Gastroesophageal sphincter (tissue), 4 donors: Measurements from ENCODE around the gene DUSP16. TPM values are rescaled to one million over a fixed set of nuclear protein-coding genes. Genes with fewer than 3 reads are reported as not detected.

Source experiments
- ATAC-seq: fragments of 150-250 bp; one replicate; pipeline ENCODE4 v1.9.1; 2016; ENCODE audit warnings: mild to moderate bottlenecking, moderate library complexity
- H3K27ac ChIP-seq, 4 donors: fragments of 200-600 bp; sonication (generic) in 3 of 4; 1 replicate in 3 of 4; 2 replicates in 1 of 4; pipeline ENCODE4 v1.5.1; 2016 to 2019
- H3K27me3 ChIP-seq: fragments of 200-600 bp; sonication (generic); one replicate; pipeline ENCODE4 v1.5.1; 2019
- H3K36me3 ChIP-seq, 2 donors: fragments of 200-600 bp; sonication (generic); one replicate each; pipeline ENCODE4 v1.5.1; 2019; ENCODE audit warnings: control low read depth in 1 of 2
- H3K4me1 ChIP-seq, 3 donors: fragments of 200-600 bp; sonication (generic); 1 replicate in 2 of 3; 2 replicates in 1 of 3; pipeline ENCODE4 v1.5.1; 2016 to 2019; ENCODE audit warnings: control low read depth in 2 of 3
- H3K4me3 ChIP-seq, 2 donors: fragments of 200-600 bp; sonication (generic); one replicate each; pipeline ENCODE4 v1.5.1; 2019; ENCODE audit warnings: mild to moderate bottlenecking in 1 of 2, moderate library complexity in 1 of 2
- H3K9me3 ChIP-seq, 3 donors: fragments of 200-600 bp; sonication (generic); one replicate each; pipeline ENCODE4 v1.5.1; 2017 to 2019; ENCODE audit warnings: control low read depth in 2 of 3
- CTCF ChIP-seq, 4 experiments: fragments of 200-600 bp in 2 of 4; fragments of 450-650 bp in 2 of 4; sonication (generic) in 1 of 4; IDR thresholded peaks; one replicate each; pipeline ENCODE4 v1.5.1; 2017 to 2019; ENCODE audit warnings: antibody characterized with exemption in 4 of 4, mild to moderate bottlenecking in 2 of 4, moderate library complexity in 2 of 4
- EP300 ChIP-seq: sonication (generic); formaldehyde crosslinking; IDR thresholded peaks from one replicate; pipeline ENCODE4 v1.6.1; 2017; ENCODE audit warnings: antibody characterized with exemption, mild to moderate bottlenecking
- POLR2A ChIP-seq, 2 donors: fragments of 450-650 bp; IDR thresholded peaks; one replicate each; pipeline ENCODE4 v1.6.1; 2017; ENCODE audit warnings: antibody characterized with exemption in 2 of 2, mild to moderate bottlenecking in 2 of 2, moderate library complexity in 1 of 2
- POLR2AphosphoS5 ChIP-seq: sonication (generic); formaldehyde crosslinking; IDR thresholded peaks from one replicate; pipeline ENCODE4 v1.6.1; 2017; ENCODE audit warnings: antibody characterized with exemption
- WGBS, 2 donors: methylation state at CpG; one replicate each; pipeline ENCODE4 v1.1.5; 2018; ENCODE audit warnings: low coverage in 1 of 2; 5-methylcytosine and 5-hydroxymethylcytosine counted together
- total RNA-seq, 4 donors: library from RNA; depleted of rRNA; stranded (reverse); fragments of >200 nt; gene quantifications; one replicate each; pipeline ENCODE4 v1.1.0, GENCODE V29; 2016

The DUSP16 gene
- total RNA-seq, 4 donors from 2014 or later = 14.7 to 20.1 (median 17.1) TPM

GRCh38 chr12:12465522-12465921 is 97.1 kb downstream of the DUSP16 start:
- Histone ChIP-seq H3K36me3 (peaks cover 0 to 32% of the 10 kb centered on the region in 2 donors), H3K4me3 (no peak overlapping the region), H3K9me3 (no peaks in the 10 kb centered on the region), H3K27me3 (no peaks in the 10 kb centered on the region), H3K27ac (no peak overlapping the region), H3K4me1 (peaks cover 0 to 11% (median 0%) of the 10 kb centered on the region in 3 donors)
- TF ChIP-seq CTCF (IDR thresholded peaks at IDR 0.05) (no peak), EP300 (no peak), POLR2A (IDR thresholded peaks at IDR 0.05) (no peak), POLR2AphosphoS5 (no peak)
- 96% methylated on average over 7 of the region's 20 CpGs; no CpG with 5 or more reads in 1 of the 2 donors for WGBS, 2 donors
- no peak for ATAC-seq

- H3K27ac ChIP-seq = no peak overlapping the region
- H3K27me3 ChIP-seq = no peaks in the 10 kb centered on the region
- no peak for ATAC-seq
- TF ChIP-seq POLR2AphosphoS5 (no peak), POLR2A (IDR thresholded peaks at IDR 0.05) (no peak), EP300 (no peak), CTCF (IDR thresholded peaks at IDR 0.05) (no peak)
- no peaks in the 10 kb centered on the region for H3K9me3 ChIP-seq
- peaks cover 0 to 21% of the 10 kb centered on the region in 2 donors for H3K36me3 ChIP-seq
- no peak overlapping the region for H3K4me3 ChIP-seq
- WGBS, 2 donors = 70 to 83% methylated on average over 2 to 5 of the region's 5 CpGs
- H3K4me1 ChIP-seq = peaks cover 0 to 15% (median 0%) of the 10 kb centered on the region in 3 donors
Observed at GRCh38 chr12:12461923-12462315, 100.7 kb downstream of the DUSP16 start.

DNA sequence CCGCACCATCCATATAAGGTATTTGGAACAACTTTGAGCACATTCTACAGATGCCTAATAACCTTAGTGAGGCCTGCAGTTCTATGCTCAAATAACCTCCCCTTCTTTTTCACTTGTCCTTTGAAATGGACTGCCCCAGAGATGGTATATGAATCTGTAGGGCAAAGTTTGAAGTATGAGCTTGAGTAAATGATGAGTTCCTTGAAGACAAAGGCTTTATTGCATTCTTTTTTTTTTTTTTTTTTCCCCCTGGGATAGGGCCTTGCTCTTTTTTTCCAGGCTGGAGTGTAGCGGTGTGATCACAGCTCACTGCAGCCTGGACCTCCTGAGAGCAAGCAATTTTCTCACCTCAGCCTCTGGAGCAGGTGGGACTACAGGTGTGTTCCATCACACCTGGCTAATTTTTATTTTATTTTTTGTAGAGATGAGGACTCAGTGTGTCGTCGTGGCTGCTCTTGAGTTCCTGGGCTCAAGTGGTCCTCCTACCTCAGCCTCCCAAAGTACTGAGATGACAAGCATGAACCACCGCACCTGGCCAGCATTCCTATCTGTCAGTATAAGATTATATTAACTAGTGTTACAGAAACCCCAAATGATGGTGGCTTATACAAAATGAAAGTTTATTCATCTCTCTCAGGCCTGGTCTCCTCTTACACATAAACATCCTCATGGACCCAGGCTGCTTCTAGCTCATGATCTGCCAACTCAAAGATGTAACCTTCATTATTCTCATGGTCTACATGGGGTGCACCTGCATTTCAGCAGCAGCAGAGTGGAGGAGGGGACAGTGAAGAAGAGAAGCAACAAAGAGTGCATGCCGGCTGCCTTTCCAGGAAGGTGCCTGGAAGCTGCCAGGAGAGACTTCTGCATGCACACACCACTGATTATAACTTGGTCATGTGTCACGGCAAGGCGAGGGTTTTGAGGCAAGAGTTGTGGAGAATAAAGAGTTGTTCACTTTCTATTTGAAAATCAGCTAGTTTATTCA is 101.4 kb downstream of the DUSP16 start:
- WGBS, 2 donors = 70 to 83% methylated on average over 7 of the region's 8 CpGs
- ATAC-seq = no peak
- Histone ChIP-seq H3K9me3 (no peaks in the 10 kb centered on the region), H3K4me3 (no peak overlapping the region), H3K36me3 (peaks cover 0 to 15% of the 10 kb centered on the region in 2 donors), H3K27ac (no peak overlapping the region), H3K4me1 (peaks cover 0 to 15% (median 0%) of the 10 kb centered on the region in 3 donors), H3K27me3 (no peaks in the 10 kb centered on the region)
- TF ChIP-seq POLR2A (IDR thresholded peaks at IDR 0.05) = no peak
- TF ChIP-seq POLR2AphosphoS5 = no peak
- no peak for TF ChIP-seq CTCF (IDR thresholded peaks at IDR 0.05)
- no peak for TF ChIP-seq EP300

DNA sequence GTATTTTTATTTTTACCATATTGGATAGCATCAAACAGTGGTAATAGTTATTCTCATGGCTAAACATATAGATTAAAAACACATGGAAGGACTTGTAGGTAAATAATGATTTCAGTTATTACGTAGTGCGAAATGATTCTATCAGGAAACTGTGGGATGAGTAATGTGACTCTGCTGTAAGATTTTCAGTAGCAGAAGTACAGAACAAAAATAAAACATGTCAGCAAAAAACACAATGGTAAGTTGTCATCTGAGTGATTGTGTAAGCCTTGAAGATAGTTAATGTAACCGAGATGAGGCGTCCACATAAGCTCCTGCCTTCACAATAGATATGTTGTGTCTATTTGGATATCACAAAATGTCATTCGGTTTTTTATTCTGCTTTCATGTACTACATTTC is 106.0 kb downstream of the DUSP16 start:
- 80 to 93% methylated on average over 3 to 5 of the region's 5 CpGs for WGBS, 2 donors
- no peak for TF ChIP-seq CTCF (IDR thresholded peaks at IDR 0.05)
- TF ChIP-seq EP300 = no peak
- TF ChIP-seq POLR2AphosphoS5 = no peak
- TF ChIP-seq POLR2A (IDR thresholded peaks at IDR 0.05) = no peak
- Histone ChIP-seq H3K4me3 (no peak overlapping the region), H3K27me3 (no peaks in the 10 kb centered on the region), H3K9me3 (no peaks in the 10 kb centered on the region), H3K36me3 (no peaks in the 10 kb centered on the region), H3K27ac (no peak overlapping the region), H3K4me1 (peaks cover 0 to 14% (median 0%) of the 10 kb centered on the region in 3 donors)
- ATAC-seq = no peak

GRCh38 chr12:12454315-12454714 is 108.3 kb downstream of the DUSP16 start:
- H3K9me3 ChIP-seq = no peaks in the 10 kb centered on the region
- no peak overlapping the region for H3K27ac ChIP-seq
- H3K36me3 ChIP-seq = no peaks in the 10 kb centered on the region
- no peak for TF ChIP-seq CTCF (IDR thresholded peaks at IDR 0.05)
- no peak for TF ChIP-seq POLR2AphosphoS5
- no peak for TF ChIP-seq POLR2A (IDR thresholded peaks at IDR 0.05)
- no peak for TF ChIP-seq EP300
- no peak for ATAC-seq
- H3K27me3 ChIP-seq = no peaks in the 10 kb centered on the region
- H3K4me1 ChIP-seq = peaks cover 0 to 10% (median 0%) of the 10 kb centered on the region in 3 donors
- H3K4me3 ChIP-seq = no peak overlapping the region
